Upper lobe of right lung (tissue), 1 donor: Measurements from ENCODE around the gene ITGBL1. TPM values are rescaled to one million over a fixed set of nuclear protein-coding genes. Genes with fewer than 3 reads are reported as not detected.

ENCODE experiments used
- ATAC-seq: fragments of 200-7000 bp; cut with Tn5 transposase; one replicate; pipeline ENCODE4 v1.9.1; 2020; ENCODE audit warnings: mild to moderate bottlenecking, moderate library complexity
- DNase-seq: peaks from one replicate; pipeline ENCODE4 v3.0.0-alpha.2; 2020
- H3K27ac ChIP-seq: fragments of 200-600 bp; one replicate; pipeline ENCODE4 v1.8.0; 2022
- H3K27me3 ChIP-seq: fragments of 200-600 bp; one replicate; pipeline ENCODE4 v1.8.0; 2022; ENCODE audit warnings: mild to moderate bottlenecking
- H3K36me3 ChIP-seq: fragments of 200-600 bp; one replicate; pipeline ENCODE4 v1.8.0; 2022
- H3K4me1 ChIP-seq: fragments of 200-600 bp; one replicate; pipeline ENCODE4 v1.8.0; 2022
- H3K4me3 ChIP-seq: fragments of 200-600 bp; one replicate; pipeline ENCODE4 v1.8.0; 2022; ENCODE audit warnings: mild to moderate bottlenecking
- H3K9me3 ChIP-seq: fragments of 200-600 bp; one replicate; pipeline ENCODE4 v1.8.0; 2022
- intact Hi-C: fragments of 100-400 bp; cut with DNase I; formaldehyde crosslinking; loops from one replicate; pipeline ENCODE4 v1.11.0; 2022
- total RNA-seq: library from RNA; stranded (reverse); fragmentation: NEBNext Ultra II Directional; extraction: Animal tissue kit (Norgen Biotek cat#: 25700); gene quantifications from one replicate; pipeline ENCODE4 v1.2.1, GENCODE V29; 2021
- TF ChIP-seq, protein P1 (sequence below): fragments of 200-600 bp; IDR thresholded peaks from one replicate; pipeline ENCODE4 v1.8.0; 2022; ENCODE audit warnings: antibody characterized with exemption
- donor health status: DM: no; HTN: yes; CAD: no; lungs with severe emphysema.

Gene ITGBL1
- total RNA-seq, 1 donor from 2014 or later, result 43.6 TPM

- DNase-seq (no peak), ATAC-seq (no peak)
- H3K27ac ChIP-seq, result no peak overlapping the region
- no peak overlapping the region for H3K4me3 ChIP-seq
- intact Hi-C loops, result no loop called here
- H3K4me1 ChIP-seq, result no peaks in the 10 kb centered on the region
- H3K27me3 ChIP-seq, result no peaks in the 10 kb centered on the region
- no peaks in the 10 kb centered on the region for H3K36me3 ChIP-seq
- TF ChIP-seq, protein P1, sequence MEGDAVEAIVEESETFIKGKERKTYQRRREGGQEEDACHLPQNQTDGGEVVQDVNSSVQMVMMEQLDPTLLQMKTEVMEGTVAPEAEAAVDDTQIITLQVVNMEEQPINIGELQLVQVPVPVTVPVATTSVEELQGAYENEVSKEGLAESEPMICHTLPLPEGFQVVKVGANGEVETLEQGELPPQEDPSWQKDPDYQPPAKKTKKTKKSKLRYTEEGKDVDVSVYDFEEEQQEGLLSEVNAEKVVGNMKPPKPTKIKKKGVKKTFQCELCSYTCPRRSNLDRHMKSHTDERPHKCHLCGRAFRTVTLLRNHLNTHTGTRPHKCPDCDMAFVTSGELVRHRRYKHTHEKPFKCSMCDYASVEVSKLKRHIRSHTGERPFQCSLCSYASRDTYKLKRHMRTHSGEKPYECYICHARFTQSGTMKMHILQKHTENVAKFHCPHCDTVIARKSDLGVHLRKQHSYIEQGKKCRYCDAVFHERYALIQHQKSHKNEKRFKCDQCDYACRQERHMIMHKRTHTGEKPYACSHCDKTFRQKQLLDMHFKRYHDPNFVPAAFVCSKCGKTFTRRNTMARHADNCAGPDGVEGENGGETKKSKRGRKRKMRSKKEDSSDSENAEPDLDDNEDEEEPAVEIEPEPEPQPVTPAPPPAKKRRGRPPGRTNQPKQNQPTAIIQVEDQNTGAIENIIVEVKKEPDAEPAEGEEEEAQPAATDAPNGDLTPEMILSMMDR, result no peak
- no peaks in the 10 kb centered on the region for H3K9me3 ChIP-seq
Measured at GRCh38 chr13:101554420-101555125, 102.1 kb downstream of the ITGBL1 start.

DNA sequence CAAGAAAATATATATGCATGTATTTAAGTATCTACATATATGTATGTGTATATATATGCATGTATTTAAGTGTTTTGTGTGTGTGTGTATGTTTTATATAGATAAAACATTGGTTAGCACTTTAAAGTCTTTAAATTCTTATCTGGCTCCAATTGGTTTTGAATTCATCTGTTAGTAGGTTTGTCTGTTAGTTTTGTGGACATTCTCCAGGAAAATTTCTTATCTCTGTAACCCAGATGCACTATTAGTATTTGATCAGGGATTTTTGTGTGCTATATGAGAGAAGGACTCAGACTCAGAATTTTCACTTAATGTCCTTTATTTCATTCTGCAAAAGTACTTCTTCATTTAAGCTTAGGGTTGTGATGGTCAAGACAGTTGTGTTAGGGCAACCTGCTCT, 103.1 kb downstream of the ITGBL1 start:
- Histone ChIP-seq H3K27ac (no peak overlapping the region), H3K4me3 (no peak overlapping the region), H3K27me3 (no peaks in the 10 kb centered on the region), H3K9me3 (no peaks in the 10 kb centered on the region), H3K36me3 (no peaks in the 10 kb centered on the region), H3K4me1 (no peaks in the 10 kb centered on the region)
- DNase-seq (no peak), ATAC-seq (no peak)
- intact Hi-C loops, result no loop called here
- TF ChIP-seq, protein P1, result no peak

GRCh38 chr13:101556676-101557123, 104.2 kb downstream of the ITGBL1 start:
- H3K4me1 ChIP-seq, result no peaks in the 10 kb centered on the region
- no peak overlapping the region for H3K4me3 ChIP-seq
- no peaks in the 10 kb centered on the region for H3K9me3 ChIP-seq
- no peaks in the 10 kb centered on the region for H3K27me3 ChIP-seq
- H3K36me3 ChIP-seq, result no peaks in the 10 kb centered on the region
- DNase-seq, result no peak
- intact Hi-C loops, result no loop called here
- TF ChIP-seq, protein P1, result no peak
- peak; percentile 36 for ATAC-seq
- H3K27ac ChIP-seq, result no peak overlapping the region

- Histone ChIP-seq H3K9me3 (no peaks in the 10 kb centered on the region), H3K36me3 (no peaks in the 10 kb centered on the region), H3K4me1 (no peaks in the 10 kb centered on the region), H3K27ac (no peak overlapping the region), H3K4me3 (no peak overlapping the region), H3K27me3 (no peaks in the 10 kb centered on the region)
- ATAC-seq, result no peak
- DNase-seq, result no peak
- intact Hi-C loops, result no loop called here
- TF ChIP-seq, protein P1, result no peak
Measured at GRCh38 chr13:101565317-101565716, 112.8 kb downstream of the ITGBL1 start.

- H3K36me3 ChIP-seq, result no peaks in the 10 kb centered on the region
- H3K4me1 ChIP-seq, result no peaks in the 10 kb centered on the region
- no peak for DNase-seq
- H3K4me3 ChIP-seq, result no peak overlapping the region
- ATAC-seq, result no peak
- TF ChIP-seq, protein P1, result no peak
- intact Hi-C loops, result no loop called here
- H3K9me3 ChIP-seq, result no peaks in the 10 kb centered on the region
- no peak overlapping the region for H3K27ac ChIP-seq
- no peaks in the 10 kb centered on the region for H3K27me3 ChIP-seq
Measured at GRCh38 chr13:101567841-101568240, 115.4 kb downstream of the ITGBL1 start.
